Osteoblast (primary cell): ENCODE measurements around the gene TPPP2. TPM values are rescaled to one million over a fixed set of nuclear protein-coding genes. Genes with fewer than 3 reads are reported as not detected.

Experiments used
- DNase-seq: peaks from one replicate; pipeline ENCODE4 v3.0.0; 2011; ENCODE audit warnings: low spot score, mixed read lengths; ENCODE audit not compliant: insufficient read length; ENCODE audit errors: missing footprints
- H2AFZ ChIP-seq: 2 replicates; pipeline ENCODE4 v1.6.0; 2011; ENCODE audit warnings: mild to moderate bottlenecking, low read length
- H3K27ac ChIP-seq: 2 replicates; pipeline ENCODE4 v1.5.1; 2011; ENCODE audit warnings: mild to moderate bottlenecking, low read depth, low read length, moderate library complexity
- H3K27me3 ChIP-seq: 2 replicates; pipeline ENCODE4 v1.6.0; 2012; ENCODE audit warnings: mild to moderate bottlenecking, control low read depth, inconsistent platforms, low read length, moderate library complexity; ENCODE audit not compliant: insufficient read depth
- H3K36me3 ChIP-seq: 2 replicates; pipeline ENCODE4 v1.5.1; 2011; ENCODE audit warnings: mild to moderate bottlenecking, low read length, control low read depth, moderate library complexity; ENCODE audit not compliant: insufficient read depth
- H3K4me1 ChIP-seq: 2 replicates; pipeline ENCODE4 v1.5.1; 2011; ENCODE audit warnings: mild to moderate bottlenecking, low read length, control low read depth, moderate library complexity; ENCODE audit not compliant: insufficient read depth
- H3K4me2 ChIP-seq: 2 replicates; pipeline ENCODE4 v1.6.0; 2011; ENCODE audit warnings: mild to moderate bottlenecking, low read length; ENCODE audit not compliant: insufficient read depth
- H3K4me3 ChIP-seq: fragments of 200-600 bp; sonication (generic); 3 replicates; pipeline ENCODE4 v1.5.1; 2012; ENCODE audit warnings: mild to moderate bottlenecking, low read length, inconsistent platforms; ENCODE audit not compliant: insufficient read depth
- H3K79me2 ChIP-seq: 2 replicates; pipeline ENCODE4 v1.6.0; 2012; ENCODE audit warnings: mild to moderate bottlenecking, low read length, control low read depth, inconsistent platforms; ENCODE audit not compliant: insufficient read depth
- H3K9me3 ChIP-seq: 2 replicates; pipeline ENCODE4 v1.5.1; 2011; ENCODE audit warnings: low read depth, low read length, control low read depth
- H4K20me1 ChIP-seq: 2 replicates; pipeline ENCODE4 v1.6.0; 2012; ENCODE audit warnings: mild to moderate bottlenecking, low read length, control low read depth; ENCODE audit not compliant: insufficient read depth
- total RNA-seq: library from RNA; depleted of rRNA; stranded (reverse); fragments of >200 nt; gene quantifications from 2 replicates; pipeline ENCODE4 v1.2.3, GENCODE V29; 2012
- TF ChIP-seq, protein P1 (sequence below): IDR thresholded peaks from 2 replicates; pipeline ENCODE4 v1.5.1; 2011; ENCODE audit warnings: mild to moderate bottlenecking, low read depth, low read length, moderate library complexity; ENCODE audit errors: extremely low read depth

TPPP2 gene
- total RNA-seq, 1 donor = not detected

DNA sequence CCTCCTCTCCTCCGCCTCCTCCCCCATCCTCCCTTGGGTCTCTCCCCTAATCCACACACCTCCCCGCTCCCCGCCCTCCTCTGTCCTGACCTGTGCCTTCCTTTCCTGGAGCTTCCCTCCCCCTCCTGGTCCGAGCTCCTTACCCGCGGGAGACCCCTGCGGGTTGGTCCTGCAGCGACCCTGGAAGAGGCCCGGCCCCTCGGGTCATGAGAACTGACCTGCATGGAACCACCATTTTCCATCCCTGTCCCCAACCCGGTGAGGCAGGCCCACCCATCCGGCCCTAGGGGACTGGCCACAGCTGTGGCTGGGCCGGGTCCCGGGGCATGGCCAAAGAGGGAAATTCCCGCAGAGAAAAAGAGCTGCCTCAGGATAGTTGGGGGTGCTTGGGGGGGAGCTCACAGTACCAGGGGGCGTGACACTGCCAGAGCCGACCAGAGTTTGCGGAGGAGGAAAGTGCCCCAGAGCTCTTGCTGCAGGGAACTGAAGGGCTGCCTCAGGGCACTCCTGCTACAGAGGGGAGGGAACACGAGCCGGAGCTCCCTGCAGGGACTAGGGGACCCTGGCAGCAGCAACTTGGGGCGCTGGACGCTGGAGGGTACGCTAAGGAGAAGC lies 40.7 kb downstream of the TPPP2 start:
- Histone ChIP-seq H3K9me3 (no peaks in the 10 kb centered on the region), H3K4me3 (peak overlapping the region; percentile 76), H3K36me3 (peaks cover 24% of the 10 kb centered on the region), H3K4me2 (peak overlapping the region; percentile 93), H4K20me1 (peaks cover 19% of the 10 kb centered on the region), H3K4me1 (peaks cover 35% of the 10 kb centered on the region), H3K27ac (peak overlapping the region; percentile 91), H3K79me2 (peaks cover 17% of the 10 kb centered on the region), H2AFZ (peak overlapping the region; percentile 48), H3K27me3 (no peaks in the 10 kb centered on the region)
- TF ChIP-seq, protein P1, sequence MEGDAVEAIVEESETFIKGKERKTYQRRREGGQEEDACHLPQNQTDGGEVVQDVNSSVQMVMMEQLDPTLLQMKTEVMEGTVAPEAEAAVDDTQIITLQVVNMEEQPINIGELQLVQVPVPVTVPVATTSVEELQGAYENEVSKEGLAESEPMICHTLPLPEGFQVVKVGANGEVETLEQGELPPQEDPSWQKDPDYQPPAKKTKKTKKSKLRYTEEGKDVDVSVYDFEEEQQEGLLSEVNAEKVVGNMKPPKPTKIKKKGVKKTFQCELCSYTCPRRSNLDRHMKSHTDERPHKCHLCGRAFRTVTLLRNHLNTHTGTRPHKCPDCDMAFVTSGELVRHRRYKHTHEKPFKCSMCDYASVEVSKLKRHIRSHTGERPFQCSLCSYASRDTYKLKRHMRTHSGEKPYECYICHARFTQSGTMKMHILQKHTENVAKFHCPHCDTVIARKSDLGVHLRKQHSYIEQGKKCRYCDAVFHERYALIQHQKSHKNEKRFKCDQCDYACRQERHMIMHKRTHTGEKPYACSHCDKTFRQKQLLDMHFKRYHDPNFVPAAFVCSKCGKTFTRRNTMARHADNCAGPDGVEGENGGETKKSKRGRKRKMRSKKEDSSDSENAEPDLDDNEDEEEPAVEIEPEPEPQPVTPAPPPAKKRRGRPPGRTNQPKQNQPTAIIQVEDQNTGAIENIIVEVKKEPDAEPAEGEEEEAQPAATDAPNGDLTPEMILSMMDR = no peak
- DNase-seq = peak; percentile 96

DNA sequence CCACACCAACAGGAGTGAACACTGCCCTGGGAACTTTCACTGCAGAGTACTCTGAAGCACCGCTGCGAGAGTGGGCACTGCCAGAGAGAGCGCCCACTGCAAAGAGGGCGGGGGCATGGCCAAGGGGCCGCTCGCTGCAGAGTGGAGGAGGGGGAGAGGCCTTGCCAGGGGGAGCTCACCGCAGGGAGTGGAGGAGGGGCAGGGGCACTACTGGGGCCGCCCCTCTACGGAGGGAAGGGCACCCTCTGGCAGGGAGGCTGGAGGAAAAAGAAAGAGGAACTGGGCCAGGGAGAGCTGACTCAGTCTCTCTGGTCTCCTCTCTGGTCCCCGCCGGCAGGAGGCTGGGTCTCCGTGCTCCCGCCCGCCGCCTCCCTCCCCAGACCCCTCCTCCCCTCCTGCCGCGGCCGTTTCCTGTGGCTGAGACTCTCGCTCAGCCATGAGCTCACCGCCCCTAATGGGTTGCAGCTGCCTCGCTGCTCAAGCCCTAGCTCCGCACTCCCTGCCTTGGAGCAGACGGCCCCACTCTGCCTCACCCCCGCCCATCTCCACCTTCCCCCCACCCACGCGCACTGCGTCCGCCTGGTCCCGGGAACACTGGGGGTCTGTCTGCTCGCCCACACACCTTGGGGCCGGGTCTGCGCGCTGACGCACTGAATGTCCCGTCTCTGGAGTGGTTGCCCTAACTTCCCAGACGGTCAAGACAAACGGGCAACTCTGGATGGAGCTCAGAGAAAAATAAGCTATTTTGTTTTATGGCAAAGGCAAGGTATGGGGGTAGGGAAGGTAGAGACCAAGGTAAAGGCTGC lies 41.4 kb downstream of the TPPP2 start:
- TF ChIP-seq, protein P1 = no peak
- H3K4me3 ChIP-seq = peak overlapping the region; percentile 76
- no peaks in the 10 kb centered on the region for H3K9me3 ChIP-seq
- peaks cover 17% of the 10 kb centered on the region for H3K79me2 ChIP-seq
- peak overlapping the region; percentile 93 for H3K4me2 ChIP-seq
- H2AFZ ChIP-seq = peak overlapping the region; percentile 48
- H3K36me3 ChIP-seq = peaks cover 31% of the 10 kb centered on the region
- H3K27me3 ChIP-seq = no peaks in the 10 kb centered on the region
- H4K20me1 ChIP-seq = peaks cover 19% of the 10 kb centered on the region
- DNase-seq = peak; percentile 99
- peaks cover 35% of the 10 kb centered on the region for H3K4me1 ChIP-seq
- H3K27ac ChIP-seq = peak overlapping the region; percentile 91

DNA sequence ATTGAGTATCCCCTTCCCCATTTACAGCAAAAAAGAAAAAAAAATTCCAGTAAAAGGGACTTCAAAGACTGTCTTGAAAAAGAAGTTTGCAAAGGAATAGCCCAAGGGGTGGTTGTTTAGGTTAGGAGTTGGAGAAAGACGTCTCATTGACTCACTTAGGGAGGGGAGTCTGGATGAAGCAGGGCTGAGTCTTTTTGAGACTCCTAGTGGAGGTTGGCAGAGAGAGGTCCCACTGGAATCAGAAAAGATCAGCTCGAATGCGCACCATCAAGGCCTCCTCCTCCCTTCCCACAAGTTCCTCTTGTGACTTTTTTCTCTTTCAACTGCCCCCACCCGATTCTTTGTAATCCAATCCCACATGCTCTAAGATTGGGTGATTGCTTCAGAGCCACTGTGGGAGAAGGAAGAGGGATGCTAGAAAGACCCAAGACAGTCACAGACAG lies 42.0 kb downstream of the TPPP2 start:
- Histone ChIP-seq H2AFZ (peak overlapping the region; percentile 48), H3K36me3 (peaks cover 37% of the 10 kb centered on the region)
- TF ChIP-seq, protein P1 = no peak

DNA sequence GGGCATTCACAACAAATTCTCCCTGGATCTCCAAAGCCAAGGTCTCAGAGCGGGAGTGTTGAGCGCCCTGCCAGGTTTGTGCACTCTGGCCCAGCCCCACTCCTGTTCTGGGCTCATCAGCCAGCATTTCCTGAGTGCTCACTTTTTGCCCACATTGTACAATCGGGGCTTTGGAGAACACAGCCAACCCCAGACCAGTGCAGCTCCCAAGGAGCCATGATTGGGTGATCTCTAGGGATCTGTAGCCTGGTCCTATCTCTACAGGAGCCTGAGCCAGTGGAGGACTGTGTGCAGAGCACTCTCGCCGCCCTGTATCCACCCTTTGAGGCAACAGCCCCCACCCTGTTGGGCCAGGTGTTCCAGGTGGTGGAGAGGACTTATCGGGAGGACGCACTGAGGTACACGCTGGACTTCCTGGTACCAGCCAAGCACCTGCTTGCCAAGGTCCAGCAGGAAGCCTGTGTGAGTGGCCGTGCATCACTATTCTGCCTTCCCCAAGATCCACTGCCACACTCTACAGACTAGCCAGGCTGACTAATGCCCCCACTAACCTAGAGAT lies 42.8 kb downstream of the TPPP2 start:
- Histone ChIP-seq H3K79me2 (peaks cover 17% of the 10 kb centered on the region), H3K9me3 (no peaks in the 10 kb centered on the region), H4K20me1 (peaks cover 22% of the 10 kb centered on the region), H2AFZ (no peak overlapping the region), H3K4me1 (peaks cover 35% of the 10 kb centered on the region), H3K4me3 (no peak overlapping the region), H3K27me3 (no peaks in the 10 kb centered on the region), H3K36me3 (peaks cover 45% of the 10 kb centered on the region), H3K27ac (peak overlapping the region; percentile 91), H3K4me2 (peak overlapping the region; percentile 93)
- TF ChIP-seq, protein P1 = no peak
- DNase-seq = peak; percentile 51

More for the DNA sequence above, 42.0 kb downstream of the TPPP2 start:
- Histone ChIP-seq H4K20me1 (peaks cover 19% of the 10 kb centered on the region), H3K79me2 (peaks cover 17% of the 10 kb centered on the region), H3K4me1 (peaks cover 35% of the 10 kb centered on the region), H3K9me3 (no peaks in the 10 kb centered on the region), H3K27ac (peak overlapping the region; percentile 91), H3K4me2 (peak overlapping the region; percentile 93), H3K4me3 (peak overlapping the region; percentile 76), H3K27me3 (no peaks in the 10 kb centered on the region)
- peak; percentile 99 for DNase-seq
